ENCODE measurements around the gene IRF2. TPM values are rescaled to one million over a fixed set of nuclear protein-coding genes. Genes with fewer than 3 reads are reported as not detected.
"Not testable (repeated sequence)": the region's sequence is repeated elsewhere in the genome, so short reads cannot be mapped to it uniquely, and the experiment has no call there.

IRF2 gene
- total and polyA plus RNA-seq, 9 donors, result 27.8 to 68.4 (median 40.7) TPM

DNA sequence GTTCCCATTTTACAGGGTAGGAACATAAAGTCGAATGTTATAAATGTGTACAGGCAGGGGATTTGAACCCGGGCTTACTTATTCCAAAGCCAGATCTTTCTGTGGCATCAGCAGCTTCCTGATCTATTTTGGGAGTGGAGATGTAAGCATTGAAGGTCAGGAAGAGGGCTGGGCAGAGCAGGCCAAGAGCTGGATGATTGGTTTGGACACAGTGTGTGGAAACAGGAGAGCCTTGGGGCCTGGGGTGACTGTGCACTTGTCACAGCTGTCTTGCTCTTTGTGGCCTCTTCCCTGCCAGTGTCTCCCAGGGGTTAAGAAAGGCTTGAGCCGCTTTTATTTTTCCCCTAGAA lies 128.8 kb downstream of the IRF2 start:
- H3K4me3 ChIP-seq, result no peak overlapping the region
- no peaks in the 10 kb centered on the region for H3K36me3 ChIP-seq
- DNase-seq, result no peak
- no peaks in the 10 kb centered on the region for H3K9me3 ChIP-seq
- TF ChIP-seq POLR2A (IDR thresholded peaks at IDR 0.05) (no peak), EP300 (IDR thresholded peaks at IDR 0.05) (no peak)
- TF ChIP-seq, protein P1, sequence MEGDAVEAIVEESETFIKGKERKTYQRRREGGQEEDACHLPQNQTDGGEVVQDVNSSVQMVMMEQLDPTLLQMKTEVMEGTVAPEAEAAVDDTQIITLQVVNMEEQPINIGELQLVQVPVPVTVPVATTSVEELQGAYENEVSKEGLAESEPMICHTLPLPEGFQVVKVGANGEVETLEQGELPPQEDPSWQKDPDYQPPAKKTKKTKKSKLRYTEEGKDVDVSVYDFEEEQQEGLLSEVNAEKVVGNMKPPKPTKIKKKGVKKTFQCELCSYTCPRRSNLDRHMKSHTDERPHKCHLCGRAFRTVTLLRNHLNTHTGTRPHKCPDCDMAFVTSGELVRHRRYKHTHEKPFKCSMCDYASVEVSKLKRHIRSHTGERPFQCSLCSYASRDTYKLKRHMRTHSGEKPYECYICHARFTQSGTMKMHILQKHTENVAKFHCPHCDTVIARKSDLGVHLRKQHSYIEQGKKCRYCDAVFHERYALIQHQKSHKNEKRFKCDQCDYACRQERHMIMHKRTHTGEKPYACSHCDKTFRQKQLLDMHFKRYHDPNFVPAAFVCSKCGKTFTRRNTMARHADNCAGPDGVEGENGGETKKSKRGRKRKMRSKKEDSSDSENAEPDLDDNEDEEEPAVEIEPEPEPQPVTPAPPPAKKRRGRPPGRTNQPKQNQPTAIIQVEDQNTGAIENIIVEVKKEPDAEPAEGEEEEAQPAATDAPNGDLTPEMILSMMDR (IDR thresholded peaks at IDR 0.05), result no peak
- WGBS, 3 donors, result 66 to 88% (median 79%) methylated on average over 3 of the region's 3 CpGs
- H3K27me3 ChIP-seq, result no peaks in the 10 kb centered on the region
- H3K4me1 ChIP-seq (ENCODE audit: insufficient read depth), result peaks cover 24% of the 10 kb centered on the region
- H3K27ac ChIP-seq, result peak overlapping the region in 1 of 2 donors; percentile 13
- intact Hi-C loops (cut with DNase I), result loop anchor here in 2 of 4 donors (10.0 kb wide), 2 partner anchors 61 to 129 kb away; partner anchors contain the start of gene IRF2 (in 1 of the 2)

DNA sequence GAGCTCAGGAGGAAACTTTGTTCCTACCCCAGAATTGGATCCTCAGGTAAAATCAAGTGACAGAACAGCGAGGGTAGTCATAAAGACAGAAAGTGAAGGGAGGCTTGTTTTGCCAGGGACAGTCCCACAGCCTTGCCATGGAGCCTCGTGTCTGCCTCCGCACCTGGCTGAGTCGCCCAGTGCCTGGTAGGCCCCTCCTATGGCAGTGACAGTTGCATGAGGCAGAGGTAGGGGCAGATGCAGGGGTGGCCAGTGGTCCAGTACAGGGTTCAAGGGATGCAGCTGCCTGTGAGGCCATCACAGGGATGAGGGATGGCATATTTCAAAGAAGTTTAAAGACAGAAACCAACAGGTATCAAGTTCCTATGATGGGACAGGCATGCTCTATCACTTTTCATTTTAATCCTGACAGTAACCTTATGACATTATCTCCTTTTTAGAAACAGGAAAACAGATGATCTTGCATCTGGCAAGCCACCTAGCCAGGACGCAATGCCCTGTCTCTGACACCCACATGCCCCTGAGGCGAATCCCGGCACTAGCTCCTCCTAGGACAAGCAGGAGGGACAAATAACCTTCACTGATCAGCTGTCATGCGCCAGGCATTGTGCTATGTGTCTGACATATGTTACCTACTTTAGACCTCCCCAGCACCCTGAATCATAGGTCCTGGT lies 129.3 kb downstream of the IRF2 start:
- no peak overlapping the region for H3K27ac ChIP-seq
- no peaks in the 10 kb centered on the region for H3K9me3 ChIP-seq
- no peaks in the 10 kb centered on the region for H3K27me3 ChIP-seq
- intact Hi-C loops (cut with DNase I), result loop anchor here in 2 of 4 donors (10.0 kb wide), 2 partner anchors 60 to 130 kb away; partner anchors contain the start of gene IRF2 (in 1 of the 2)
- no peak for DNase-seq
- no peak overlapping the region for H3K4me3 ChIP-seq
- peaks cover 24% of the 10 kb centered on the region for H3K4me1 ChIP-seq (ENCODE audit: insufficient read depth)
- no peak for TF ChIP-seq EP300 (IDR thresholded peaks at IDR 0.05)
- no peaks in the 10 kb centered on the region for H3K36me3 ChIP-seq
- 90 to 94% (median 92%) methylated on average over 8 of the region's 8 CpGs for WGBS, 3 donors

DNA sequence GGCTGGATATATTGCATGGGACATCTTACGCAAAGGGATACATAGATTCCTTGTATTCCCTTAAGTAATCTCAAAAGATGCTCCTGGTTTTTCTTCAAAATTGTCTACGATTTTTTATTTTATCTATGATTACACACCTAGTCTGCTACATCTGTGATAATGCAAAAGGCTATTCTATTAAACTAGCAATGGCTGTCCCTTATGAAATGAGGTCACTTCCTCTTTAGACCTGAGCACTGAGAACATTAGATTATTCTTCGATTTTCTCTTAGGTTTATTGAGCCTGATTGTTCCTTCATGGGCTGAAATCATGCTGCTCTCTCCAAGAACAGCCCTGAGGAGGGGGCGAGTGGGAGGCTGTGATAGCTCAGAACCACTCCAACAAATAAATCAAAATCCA lies 129.9 kb downstream of the IRF2 start:
- 69 to 82% (median 76%) methylated on average over 4 of the region's 4 CpGs for WGBS, 3 donors
- Histone ChIP-seq H3K4me1 (ENCODE audit: insufficient read depth) (peaks cover 23% of the 10 kb centered on the region), H3K4me3 (no peak overlapping the region), H3K27ac (no peak overlapping the region), H3K27me3 (no peaks in the 10 kb centered on the region), H3K9me3 (no peaks in the 10 kb centered on the region), H3K36me3 (no peaks in the 10 kb centered on the region)
- intact Hi-C loops (cut with DNase I), result loop anchor here in 2 of 4 donors (10.0 kb wide), 2 partner anchors 60 to 130 kb away; partner anchors contain the start of gene IRF2 (in 1 of the 2)
- no peak for DNase-seq
- no peak for TF ChIP-seq EP300 (IDR thresholded peaks at IDR 0.05)
- no peak for TF ChIP-seq POLR2A (IDR thresholded peaks at IDR 0.05)
- TF ChIP-seq, protein P1 (IDR thresholded peaks at IDR 0.05), result no peak

DNA sequence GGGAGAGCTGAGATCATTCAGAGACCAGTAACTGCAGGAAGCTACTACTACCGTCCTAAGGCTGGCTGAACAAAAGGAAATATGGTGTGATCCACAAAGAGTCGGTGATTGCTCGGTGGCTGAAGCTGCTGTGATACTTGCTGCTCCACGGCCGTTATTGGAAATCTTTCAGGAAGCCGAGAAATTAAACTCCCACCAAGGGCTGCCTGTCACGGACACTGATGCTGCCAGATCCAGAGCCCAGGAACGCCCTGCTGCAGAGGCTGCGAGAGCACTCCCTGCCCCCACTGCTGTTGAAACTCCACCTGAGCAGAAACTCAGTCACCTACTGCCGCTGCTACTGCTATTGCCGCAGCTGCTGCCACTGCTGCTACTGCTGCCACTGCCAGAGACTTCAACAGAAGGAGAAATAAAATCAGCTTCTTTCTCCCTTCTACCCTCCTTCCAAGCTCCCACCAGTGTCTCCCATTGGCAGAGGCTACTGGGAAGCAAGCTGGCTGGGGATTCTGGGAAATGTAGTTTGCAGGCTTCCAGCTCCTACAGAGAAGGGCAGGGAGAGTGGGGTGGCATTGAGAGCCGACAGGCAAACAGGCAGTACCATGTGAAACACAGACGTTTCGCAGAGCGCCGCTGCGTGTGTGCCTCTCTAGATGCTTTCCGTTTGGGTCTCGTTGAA lies 130.7 kb downstream of the IRF2 start:
- peak; percentile 56 to 70 (median 63) for DNase-seq
- Histone ChIP-seq H3K9me3 (no peaks in the 10 kb centered on the region), H3K27ac (no peak overlapping the region), H3K27me3 (no peaks in the 10 kb centered on the region), H3K4me3 (peak overlapping the region; percentile 54), H3K36me3 (no peaks in the 10 kb centered on the region), H3K4me1 (ENCODE audit: insufficient read depth) (peaks cover 21% of the 10 kb centered on the region)
- TF ChIP-seq POLR2A (IDR thresholded peaks at IDR 0.05), result no peak
- intact Hi-C loops (cut with DNase I), result loop anchor here in 2 of 4 donors (10.0 kb wide), 2 partner anchors 59 to 131 kb away; partner anchors contain the start of gene IRF2 (in 1 of the 2)
- WGBS, 3 donors, result 4 to 7% (median 5%) methylated on average over 19 of the region's 19 CpGs

DNA sequence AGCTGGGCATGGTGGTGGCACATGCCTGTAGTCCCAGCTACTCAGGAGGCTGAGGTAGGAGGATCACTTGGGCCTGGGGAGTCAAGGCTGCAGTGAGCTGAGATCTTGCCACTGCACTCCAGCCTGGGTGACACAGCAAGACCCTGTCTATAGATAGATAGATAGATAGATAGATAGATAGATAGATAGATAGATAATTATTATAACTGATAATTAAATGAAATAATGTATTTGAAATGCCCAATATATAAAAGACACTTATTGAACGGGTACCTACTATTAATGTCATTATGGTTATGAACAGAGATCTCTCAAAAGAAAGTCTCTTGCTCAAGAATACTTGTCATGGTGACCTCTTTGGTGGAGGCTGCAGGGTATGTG lies 131.5 kb downstream of the IRF2 start:
- not testable (repeated sequence) for H3K27ac ChIP-seq, H3K36me3 ChIP-seq, H3K4me3 ChIP-seq, H3K9me3 ChIP-seq, DNase-seq, H3K27me3 ChIP-seq
- peaks cover 17% of the 10 kb centered on the region for H3K4me1 ChIP-seq (ENCODE audit: insufficient read depth)
- intact Hi-C loops (cut with DNase I), result loop anchor here in 2 of 4 donors (10.0 kb wide), 2 partner anchors 58 to 132 kb away; partner anchors contain the start of gene IRF2 (in 1 of the 2)
- 75 to 86% (median 84%) methylated on average over 1 of the region's 1 CpG for WGBS, 3 donors

Data from ovary (tissue), 9 donors.